IPS-20b (cell line): ENCODE results near the gene GRIN3B.

ENCODE experiments used
- H3K27ac ChIP-seq: one replicate; pipeline ENCODE4 v1.5.1; 2013; ENCODE audit warnings: low read length
- H3K27me3 ChIP-seq: 2 replicates; pipeline ENCODE4 v1.6.1; 2013; ENCODE audit warnings: mild to moderate bottlenecking, low read length, inconsistent platforms; ENCODE audit not compliant: insufficient read depth
- H3K36me3 ChIP-seq: 2 replicates; pipeline ENCODE4 v1.6.1; 2013; ENCODE audit warnings: low read depth, mild to moderate bottlenecking, inconsistent platforms, low read length, moderate library complexity; ENCODE audit not compliant: insufficient read depth
- H3K4me1 ChIP-seq: 2 replicates; pipeline ENCODE4 v1.6.1; 2013; ENCODE audit warnings: mild to moderate bottlenecking, control low read depth, inconsistent platforms, low read length, moderate library complexity; ENCODE audit not compliant: insufficient read depth
- H3K4me3 ChIP-seq: 2 replicates; pipeline ENCODE4 v1.5.1; 2013; ENCODE audit warnings: mild to moderate bottlenecking, low read length, inconsistent platforms
- H3K9ac ChIP-seq: 2 replicates; pipeline ENCODE4 v1.6.1; 2013; ENCODE audit warnings: low read depth, mild to moderate bottlenecking, inconsistent platforms, low read length, moderate library complexity
- H3K9me3 ChIP-seq: 2 replicates; pipeline ENCODE4 v1.6.1; 2013; ENCODE audit warnings: mild to moderate bottlenecking, low read depth, low read length, inconsistent platforms; ENCODE audit not compliant: insufficient read depth

GRIN3B gene

GRCh38 chr19:1035998-1036621, 35.9 kb downstream of the GRIN3B start:
- no peaks in the 10 kb centered on the region; the same call in 1 of the 2 replicates for H3K4me1 ChIP-seq
- no peaks in the 10 kb centered on the region for H3K27me3 ChIP-seq
- peaks cover 63% of the 10 kb centered on the region for H3K36me3 ChIP-seq
- H3K27ac ChIP-seq = no peak overlapping the region
- no peak overlapping the region for H3K4me3 ChIP-seq
- H3K9ac ChIP-seq = no peak overlapping the region
- H3K9me3 ChIP-seq = no peaks in the 10 kb centered on the region

GRCh38 chr19:1037621-1038064, 37.4 kb downstream of the GRIN3B start:
- H3K9me3 ChIP-seq = no peaks in the 10 kb centered on the region
- no peak overlapping the region for H3K27ac ChIP-seq
- no peaks in the 10 kb centered on the region for H3K27me3 ChIP-seq
- no peaks in the 10 kb centered on the region; the same call in 1 of the 2 replicates for H3K4me1 ChIP-seq
- no peak overlapping the region for H3K9ac ChIP-seq
- peaks cover 48% of the 10 kb centered on the region for H3K36me3 ChIP-seq
- H3K4me3 ChIP-seq = no peak overlapping the region

- H3K27ac ChIP-seq = no peak overlapping the region
- peak overlapping the region; percentile 90 for H3K4me3 ChIP-seq
- peak overlapping the region; percentile 48; the same call in 1 of the 2 replicates for H3K9ac ChIP-seq
- H3K27me3 ChIP-seq = no peaks in the 10 kb centered on the region
- H3K36me3 ChIP-seq = peaks cover 39% of the 10 kb centered on the region
- H3K9me3 ChIP-seq = no peaks in the 10 kb centered on the region
- no peaks in the 10 kb centered on the region; the same call in 1 of the 2 replicates for H3K4me1 ChIP-seq
Measured at GRCh38 chr19:1038978-1039645, 38.9 kb downstream of the GRIN3B start.

GRCh38 chr19:1039646-1040475, 39.6 kb downstream of the GRIN3B start, which contains the start of gene ABCA7:
Gene ABCA7 (plus strand): TSS chr19:1040107. CDS start chr19:1041362, 1,255 bp downstream.
- H3K9me3 ChIP-seq = no peaks in the 10 kb centered on the region
- H3K27ac ChIP-seq = no peak within 1 kb of the TSS
- H3K4me1 ChIP-seq = no peaks in the 10 kb centered on the region; the same call in 1 of the 2 replicates
- H3K9ac ChIP-seq = peak within 1 kb of the TSS; percentile 80; the same call in 1 of the 2 replicates
- peaks cover 39% of the 10 kb centered on the region for H3K36me3 ChIP-seq
- peak within 1 kb of the TSS; percentile 90 for H3K4me3 ChIP-seq
- no peaks in the 10 kb centered on the region for H3K27me3 ChIP-seq

GRCh38 chr19:1040476-1041271, 40.5 kb downstream of the GRIN3B start:
- H3K36me3 ChIP-seq = peaks cover 32% of the 10 kb centered on the region
- H3K4me1 ChIP-seq = no peaks in the 10 kb centered on the region; the same call in 1 of the 2 replicates
- peak overlapping the region; percentile 80; the same call in 1 of the 2 replicates for H3K9ac ChIP-seq

DNA sequence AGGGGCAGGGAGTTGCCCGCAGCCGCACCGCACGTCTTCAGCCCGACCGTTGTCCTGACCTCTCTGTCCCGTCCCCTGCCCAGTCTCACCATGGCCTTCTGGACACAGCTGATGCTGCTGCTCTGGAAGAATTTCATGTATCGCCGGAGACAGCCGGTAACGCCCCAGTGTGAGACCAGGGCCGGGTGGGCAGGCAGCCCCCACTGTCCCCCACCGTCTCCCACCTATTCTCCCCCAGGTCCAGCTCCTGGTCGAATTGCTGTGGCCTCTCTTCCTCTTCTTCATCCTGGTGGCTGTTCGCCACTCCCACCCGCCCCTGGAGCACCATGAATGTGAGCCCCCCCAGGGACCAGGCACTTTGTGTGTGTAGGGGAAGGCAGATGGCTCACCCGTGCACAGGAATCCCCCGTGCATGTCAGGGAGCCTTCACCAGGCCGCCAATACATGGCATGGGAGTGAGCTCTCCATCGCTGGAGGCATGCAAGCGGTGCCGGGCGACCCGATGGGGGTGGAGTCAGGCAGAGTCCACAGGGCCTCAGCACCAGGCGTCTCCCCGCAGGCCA, 41.1 kb downstream of the GRIN3B start:
- no peak overlapping the region for H3K9ac ChIP-seq
- H3K4me3 ChIP-seq = peak overlapping the region; percentile 90

More at GRCh38 chr19:1040476-1041271, 40.5 kb downstream of the GRIN3B start:
- Histone ChIP-seq H3K27me3 (no peaks in the 10 kb centered on the region), H3K27ac (no peak overlapping the region), H3K4me3 (peak overlapping the region; percentile 90), H3K9me3 (no peaks in the 10 kb centered on the region)

GRCh38 chr19:1041835-1042685, 41.8 kb downstream of the GRIN3B start:
- H3K9ac ChIP-seq = no peak overlapping the region
- H3K27ac ChIP-seq = no peak overlapping the region
- H3K9me3 ChIP-seq = no peaks in the 10 kb centered on the region
- no peaks in the 10 kb centered on the region for H3K27me3 ChIP-seq
- H3K4me3 ChIP-seq = no peak overlapping the region
- peaks cover 20% of the 10 kb centered on the region for H3K36me3 ChIP-seq
- H3K4me1 ChIP-seq = no peaks in the 10 kb centered on the region; the same call in 1 of the 2 replicates

More for the DNA sequence above, 41.1 kb downstream of the GRIN3B start:
- H3K27ac ChIP-seq = no peak overlapping the region
- no peaks in the 10 kb centered on the region; the same call in 1 of the 2 replicates for H3K4me1 ChIP-seq
- no peaks in the 10 kb centered on the region for H3K9me3 ChIP-seq
- H3K36me3 ChIP-seq = peaks cover 25% of the 10 kb centered on the region
- H3K27me3 ChIP-seq = no peaks in the 10 kb centered on the region

DNA sequence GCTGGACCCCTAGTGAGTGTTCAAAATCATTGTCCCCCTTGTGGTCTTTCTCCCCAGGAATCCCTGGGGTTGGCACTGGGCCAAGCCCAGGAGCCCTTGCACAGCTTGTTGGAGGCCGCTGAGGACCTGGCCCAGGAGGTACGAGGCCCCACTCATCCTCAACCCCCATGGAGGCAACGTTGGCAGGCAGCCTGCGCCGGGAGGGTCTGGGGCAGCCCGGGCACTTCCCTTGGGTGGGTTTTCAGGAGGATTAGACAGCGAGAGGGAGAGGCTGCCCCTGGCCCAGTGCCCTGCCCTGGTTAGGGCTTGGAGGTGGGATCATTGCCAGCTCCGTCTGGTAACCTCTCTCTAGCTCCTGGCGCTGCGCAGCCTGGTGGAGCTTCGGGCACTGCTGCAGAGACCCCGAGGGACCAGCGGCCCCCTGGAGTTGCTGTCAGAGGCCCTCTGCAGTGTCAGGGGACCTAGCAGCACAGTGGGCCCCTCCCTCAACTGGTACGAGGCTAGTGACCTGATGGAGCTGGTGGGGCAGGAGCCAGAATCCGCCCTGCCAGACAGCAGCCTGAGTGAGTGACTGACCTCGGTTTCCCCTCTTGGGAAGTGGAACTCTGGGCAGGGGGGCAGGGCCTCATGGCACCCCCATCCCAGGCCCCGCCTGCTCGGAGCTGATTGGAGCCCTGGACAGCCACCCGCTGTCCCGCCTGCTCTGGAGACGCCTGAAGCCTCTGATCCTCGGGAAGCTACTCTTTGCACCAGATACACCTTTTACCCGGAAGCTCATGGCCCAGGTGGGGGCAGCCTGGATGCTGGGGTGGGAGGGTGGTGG, 42.7 kb downstream of the GRIN3B start:
- Histone ChIP-seq H3K9me3 (no peaks in the 10 kb centered on the region), H3K4me1 (no peaks in the 10 kb centered on the region; the same call in 1 of the 2 replicates), H3K27me3 (no peaks in the 10 kb centered on the region), H3K36me3 (peaks cover 12% of the 10 kb centered on the region), H3K27ac (no peak overlapping the region), H3K4me3 (no peak overlapping the region), H3K9ac (no peak overlapping the region)

DNA sequence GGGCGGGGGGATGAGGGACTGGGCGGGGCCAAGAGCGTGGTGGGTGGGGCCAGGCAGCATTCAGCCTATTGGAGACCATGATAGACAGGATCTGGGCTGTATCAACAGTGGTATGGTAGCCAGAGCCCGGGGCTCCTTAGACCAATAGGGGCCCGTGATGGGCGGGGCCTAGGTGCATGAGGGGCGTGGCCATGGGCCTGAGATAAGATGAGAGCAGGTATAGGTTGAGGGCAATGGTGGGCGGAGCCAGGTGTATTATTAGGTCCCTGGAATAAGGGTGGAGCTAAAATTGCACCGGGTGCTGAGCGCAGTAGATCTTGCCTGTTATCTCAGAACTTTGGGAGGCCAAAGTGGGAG, 45.0 kb downstream of the GRIN3B start:
- Histone ChIP-seq H3K4me3 (no peak overlapping the region), H3K27ac (no peak overlapping the region), H3K36me3 (no peaks in the 10 kb centered on the region), H3K27me3 (no peaks in the 10 kb centered on the region), H3K4me1 (no peaks in the 10 kb centered on the region; the same call in 1 of the 2 replicates), H3K9me3 (no peaks in the 10 kb centered on the region), H3K9ac (no peak overlapping the region)
